Activated B cell treated with CpG ODN at 0.5 μM for 24 hours (primary cell): Measurements from ENCODE around the gene RBM6. TPM values are rescaled to one million over a fixed set of nuclear protein-coding genes. Genes with fewer than 3 reads are reported as not detected.
A peak's percentile ranks its signal among the peaks of the same experiment; 100 is the strongest.

Source experiments
- ATAC-seq: fragments of 200-7000 bp; cut with Tn5 transposase; one replicate; pipeline ENCODE4 v1.10.0; 2021; ENCODE audit warnings: low read depth, mild to moderate bottlenecking, moderate library complexity
- CTCF ChIA-PET: fragments of 350-600 bp; sonication (Branson Sonifier 250); formaldehyde crosslinking; loops from one replicate; lab custom pipeline; 2021; ENCODE audit warnings: antibody characterized with exemption; lab: Charles Lee
- POLR2A ChIA-PET: fragments of 350-600 bp; sonication (Branson Sonifier 250); formaldehyde crosslinking; loops from one replicate; lab custom pipeline; 2021; ENCODE audit warnings: antibody characterized with exemption; lab: Charles Lee
- DNase-seq: peaks from one replicate; pipeline ENCODE4 v3.0.0; 2022
- H3K27ac Mint-ChIP-seq: one replicate; pipeline ENCODE4 v1.8.0; 2020; ENCODE audit warnings: mixed read lengths
- H3K27me3 Mint-ChIP-seq: one replicate; pipeline ENCODE4 v1.8.0; 2021; ENCODE audit warnings: mixed read lengths
- H3K36me3 Mint-ChIP-seq: one replicate; pipeline ENCODE4 v1.8.0; 2021; ENCODE audit warnings: low read depth, mixed read lengths
- H3K4me1 Mint-ChIP-seq: one replicate; pipeline ENCODE4 v1.8.0; 2021; ENCODE audit warnings: mixed read lengths
- H3K4me3 Mint-ChIP-seq: one replicate; pipeline ENCODE4 v1.8.0; 2020; ENCODE audit warnings: mild to moderate bottlenecking, mixed read lengths
- H3K9me3 Mint-ChIP-seq: one replicate; pipeline ENCODE4 v1.8.0; 2020; ENCODE audit warnings: mixed read lengths
- intact Hi-C: fragments of 100-400 bp; cut with micrococcal nuclease; formaldehyde crosslinking; loops from one replicate; pipeline ENCODE4 v1.15.1; 2024
- total RNA-seq: library from RNA; stranded (reverse); gene quantifications from 2 replicates; pipeline ENCODE4 v1.2.3, GENCODE V29; 2022
- TF ChIP-seq, protein P1 (sequence below): fragments of 200-600 bp; IDR thresholded peaks from one replicate; pipeline ENCODE4 v1.8.0; 2022; ENCODE audit warnings: antibody characterized with exemption, mild to moderate bottlenecking

Gene RBM6
- total RNA-seq, 1 donor from 2014 or later = 172 TPM

DNA sequence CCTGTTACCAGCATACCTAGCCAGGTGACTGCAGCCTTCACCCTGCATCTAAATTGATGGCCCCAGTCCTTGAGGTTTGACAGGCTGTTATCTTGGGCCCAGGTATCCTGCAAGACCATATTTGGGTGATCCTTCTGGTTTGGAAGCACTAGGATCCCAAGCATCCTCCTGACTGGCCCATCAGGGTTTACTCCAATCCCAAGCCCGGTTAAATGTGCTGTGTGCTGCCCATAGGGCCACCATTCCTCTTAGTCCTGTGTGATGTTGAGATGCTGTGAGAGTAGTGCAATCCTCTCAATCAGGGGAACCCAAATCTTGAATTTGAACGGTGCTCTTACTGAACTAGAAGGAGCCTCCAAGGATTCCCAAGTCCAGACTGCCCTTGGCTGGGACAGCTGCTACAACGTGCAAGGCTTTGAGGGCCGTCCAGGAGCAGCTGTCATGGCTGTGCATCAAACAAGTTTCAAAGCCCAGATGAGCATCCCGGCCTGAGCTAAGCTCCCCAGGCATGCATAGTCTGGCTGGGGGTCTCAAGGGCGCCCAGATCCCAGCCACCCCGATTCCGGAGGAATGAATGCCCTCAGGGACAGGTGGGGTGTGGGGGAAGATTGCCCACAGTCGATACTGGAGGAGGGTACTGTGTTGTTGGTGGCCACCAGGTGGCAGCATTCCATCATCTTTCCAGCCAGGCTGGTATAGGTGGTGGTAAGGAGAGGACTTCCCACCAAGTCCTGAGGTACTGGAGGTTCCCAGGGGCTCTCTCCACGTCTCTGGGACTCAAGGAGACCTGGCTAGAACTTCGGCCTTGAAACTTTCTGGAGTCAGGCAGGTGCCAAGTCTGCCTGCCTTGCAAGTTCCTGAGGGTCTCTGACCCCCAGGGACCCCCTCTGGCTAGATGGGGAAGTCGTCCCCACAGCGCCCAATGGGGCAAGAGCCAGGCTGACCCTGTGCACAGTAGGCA is 181.4 kb downstream of the RBM6 start:
- ChIA-PET POLR2A (no interaction called here), CTCF (interaction anchor here (1.3 to 1.7 kb wide), 3 partner anchors 31 to 74 kb away, joined by 4 to 5 read pairs (median 4); no protein-coding TSS in a partner anchor)
- Mint-ChIP-seq H3K36me3 (peaks cover 41% of the 10 kb centered on the region), H3K4me3 (no peak overlapping the region), H3K27ac (no peak overlapping the region), H3K27me3 (no peaks in the 10 kb centered on the region), H3K9me3 (no peaks in the 10 kb centered on the region), H3K4me1 (no peaks in the 10 kb centered on the region)
- TF ChIP-seq, protein P1, sequence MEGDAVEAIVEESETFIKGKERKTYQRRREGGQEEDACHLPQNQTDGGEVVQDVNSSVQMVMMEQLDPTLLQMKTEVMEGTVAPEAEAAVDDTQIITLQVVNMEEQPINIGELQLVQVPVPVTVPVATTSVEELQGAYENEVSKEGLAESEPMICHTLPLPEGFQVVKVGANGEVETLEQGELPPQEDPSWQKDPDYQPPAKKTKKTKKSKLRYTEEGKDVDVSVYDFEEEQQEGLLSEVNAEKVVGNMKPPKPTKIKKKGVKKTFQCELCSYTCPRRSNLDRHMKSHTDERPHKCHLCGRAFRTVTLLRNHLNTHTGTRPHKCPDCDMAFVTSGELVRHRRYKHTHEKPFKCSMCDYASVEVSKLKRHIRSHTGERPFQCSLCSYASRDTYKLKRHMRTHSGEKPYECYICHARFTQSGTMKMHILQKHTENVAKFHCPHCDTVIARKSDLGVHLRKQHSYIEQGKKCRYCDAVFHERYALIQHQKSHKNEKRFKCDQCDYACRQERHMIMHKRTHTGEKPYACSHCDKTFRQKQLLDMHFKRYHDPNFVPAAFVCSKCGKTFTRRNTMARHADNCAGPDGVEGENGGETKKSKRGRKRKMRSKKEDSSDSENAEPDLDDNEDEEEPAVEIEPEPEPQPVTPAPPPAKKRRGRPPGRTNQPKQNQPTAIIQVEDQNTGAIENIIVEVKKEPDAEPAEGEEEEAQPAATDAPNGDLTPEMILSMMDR = peak; percentile 21
- intact Hi-C loops = loop anchor here (1.0 kb wide), 4 partner anchors 33 to 152 kb away; no protein-coding TSS in a partner anchor
- ATAC-seq = peak; percentile 88
- peak; percentile 61 for DNase-seq

DNA sequence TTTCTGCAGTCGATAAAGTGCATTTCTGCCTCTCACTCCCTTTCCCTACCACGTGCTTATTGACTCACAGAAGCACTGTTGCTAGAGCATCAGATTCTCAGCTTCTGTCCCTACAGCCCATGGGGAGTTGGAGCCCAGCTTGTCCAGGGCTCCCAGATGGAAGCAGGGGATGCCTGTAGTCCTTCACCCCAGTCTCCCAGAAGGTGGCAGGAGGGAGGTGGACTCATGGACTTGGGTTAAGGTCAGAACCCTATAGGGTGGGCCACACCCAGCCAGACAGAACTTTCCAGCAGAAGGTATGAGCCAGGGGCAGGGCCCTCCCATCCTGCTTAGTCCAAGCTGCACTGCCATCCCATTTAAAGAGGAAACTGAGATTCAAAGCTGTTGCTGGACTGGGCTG is 182.1 kb downstream of the RBM6 start:
- Mint-ChIP-seq H3K4me3 (no peak overlapping the region), H3K27ac (no peak overlapping the region), H3K27me3 (no peaks in the 10 kb centered on the region), H3K9me3 (no peaks in the 10 kb centered on the region), H3K36me3 (peaks cover 34% of the 10 kb centered on the region), H3K4me1 (no peaks in the 10 kb centered on the region)
- no peak for DNase-seq
- intact Hi-C loops = no loop called here
- ATAC-seq = no peak
- ChIA-PET CTCF (no interaction called here), POLR2A (no interaction called here)
- TF ChIP-seq, protein P1 = no peak

DNA sequence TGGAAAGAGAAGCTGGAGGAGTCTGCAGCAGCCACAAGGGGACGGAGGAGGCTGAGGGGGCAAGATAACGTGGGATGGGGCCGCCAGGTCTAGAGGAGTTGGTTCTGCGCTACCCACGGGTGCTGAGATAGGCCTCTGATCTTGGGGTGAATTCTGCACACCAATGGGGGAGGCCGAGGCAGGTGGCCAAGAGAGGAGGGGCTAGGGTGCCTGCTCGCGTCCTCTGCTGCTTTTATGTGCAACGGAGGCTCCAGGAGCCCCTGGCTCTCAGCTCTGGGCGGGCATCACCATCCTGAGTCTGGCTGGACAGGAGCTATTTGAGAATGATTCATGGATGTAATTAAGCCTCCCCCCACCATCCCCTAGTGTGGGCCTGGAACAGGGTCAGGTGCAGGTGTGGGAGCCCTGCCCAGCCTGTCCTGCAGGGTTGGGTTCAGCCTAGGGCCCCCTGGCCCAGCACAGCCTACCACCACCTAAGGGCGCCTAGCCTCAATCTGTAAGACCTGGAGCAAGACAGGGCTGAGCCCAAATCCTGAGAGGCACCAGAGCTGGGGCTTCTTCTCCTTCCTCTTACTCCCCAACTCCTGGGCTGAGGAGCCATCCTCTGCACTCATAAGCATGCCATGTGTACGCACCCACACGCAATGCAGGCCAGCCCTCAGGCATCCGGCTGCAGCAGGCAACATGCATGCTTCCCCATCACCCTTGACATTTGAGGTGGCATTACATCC is 182.9 kb downstream of the RBM6 start:
- ChIA-PET POLR2A (interaction anchor here (0.6 kb wide), 1 partner anchor 289 kb away, joined by 6 read pairs; no protein-coding TSS in a partner anchor), CTCF (no interaction called here)
- Mint-ChIP-seq H3K9me3 (no peaks in the 10 kb centered on the region), H3K4me3 (no peak overlapping the region), H3K4me1 (no peaks in the 10 kb centered on the region), H3K36me3 (peaks cover 28% of the 10 kb centered on the region), H3K27ac (no peak overlapping the region), H3K27me3 (no peaks in the 10 kb centered on the region)
- TF ChIP-seq, protein P1 = no peak
- intact Hi-C loops = no loop called here
- DNase-seq (no peak), ATAC-seq (no peak)

DNA sequence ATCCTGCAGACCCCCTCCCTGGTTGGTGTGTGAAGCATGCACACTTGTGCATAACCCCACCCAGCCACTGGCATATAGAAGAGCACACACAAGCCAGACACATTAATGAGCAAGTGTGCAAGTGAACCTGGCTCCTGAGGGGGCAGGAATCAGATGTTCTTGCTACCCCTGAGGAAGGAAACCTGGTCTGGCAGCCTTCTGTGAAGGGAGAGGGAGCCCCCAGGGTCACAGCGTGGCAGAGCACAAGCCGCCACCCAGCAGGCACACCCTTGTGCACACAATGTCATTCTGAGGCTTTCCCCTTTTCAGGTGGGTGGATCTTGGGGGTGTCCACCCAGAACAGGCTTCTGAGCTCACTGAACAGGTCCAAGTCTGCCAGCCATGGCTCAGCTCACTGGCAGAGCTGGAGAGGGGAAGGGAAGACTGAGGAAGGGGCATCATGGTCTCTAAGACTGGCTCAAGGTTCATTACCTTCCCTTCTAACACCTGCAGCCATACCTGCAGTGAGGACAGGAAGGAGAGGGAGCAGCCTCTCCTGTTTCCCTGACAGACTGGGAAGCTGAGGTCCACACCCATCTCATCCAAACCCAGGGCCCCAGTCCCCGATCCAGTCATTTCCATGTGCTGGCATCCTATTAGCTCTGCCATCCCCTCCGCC is 183.6 kb downstream of the RBM6 start:
- Mint-ChIP-seq H3K4me1 (no peaks in the 10 kb centered on the region), H3K36me3 (peaks cover 21% of the 10 kb centered on the region), H3K9me3 (no peaks in the 10 kb centered on the region), H3K27ac (no peak overlapping the region), H3K27me3 (no peaks in the 10 kb centered on the region), H3K4me3 (no peak overlapping the region)
- DNase-seq = no peak
- ChIA-PET POLR2A (no interaction called here), CTCF (interaction anchor here (0.6 kb wide), 1 partner anchor 69 kb away, joined by 3 read pairs; no protein-coding TSS in a partner anchor)
- intact Hi-C loops = no loop called here
- no peak for ATAC-seq
- TF ChIP-seq, protein P1 = no peak
